ENCODE data around the gene DIP2B.

DNA sequence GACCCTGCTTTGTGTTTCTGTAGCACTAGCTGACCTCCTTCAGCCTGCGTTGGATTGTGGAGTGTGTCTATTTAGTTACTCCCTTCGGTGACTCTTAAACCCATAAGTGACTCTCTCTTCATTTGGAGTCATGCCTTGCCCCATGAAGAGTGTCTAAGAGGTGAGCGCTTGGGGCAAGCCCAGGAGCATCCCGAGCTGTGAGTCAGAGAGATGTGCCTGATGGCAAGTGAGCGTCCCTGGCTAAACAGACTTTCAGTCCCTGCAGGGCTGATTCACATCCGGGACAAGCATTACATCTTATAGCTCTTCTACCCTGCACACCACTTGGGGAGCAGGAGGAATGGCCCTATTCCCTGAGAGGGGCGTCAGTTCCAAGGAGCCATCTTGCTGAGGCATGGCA, 234.8 kb downstream of the DIP2B start:
- no peak for TF ChIP-seq POLR2A (IDR thresholded peaks at IDR 0.05)
- TF ChIP-seq, protein P1, sequence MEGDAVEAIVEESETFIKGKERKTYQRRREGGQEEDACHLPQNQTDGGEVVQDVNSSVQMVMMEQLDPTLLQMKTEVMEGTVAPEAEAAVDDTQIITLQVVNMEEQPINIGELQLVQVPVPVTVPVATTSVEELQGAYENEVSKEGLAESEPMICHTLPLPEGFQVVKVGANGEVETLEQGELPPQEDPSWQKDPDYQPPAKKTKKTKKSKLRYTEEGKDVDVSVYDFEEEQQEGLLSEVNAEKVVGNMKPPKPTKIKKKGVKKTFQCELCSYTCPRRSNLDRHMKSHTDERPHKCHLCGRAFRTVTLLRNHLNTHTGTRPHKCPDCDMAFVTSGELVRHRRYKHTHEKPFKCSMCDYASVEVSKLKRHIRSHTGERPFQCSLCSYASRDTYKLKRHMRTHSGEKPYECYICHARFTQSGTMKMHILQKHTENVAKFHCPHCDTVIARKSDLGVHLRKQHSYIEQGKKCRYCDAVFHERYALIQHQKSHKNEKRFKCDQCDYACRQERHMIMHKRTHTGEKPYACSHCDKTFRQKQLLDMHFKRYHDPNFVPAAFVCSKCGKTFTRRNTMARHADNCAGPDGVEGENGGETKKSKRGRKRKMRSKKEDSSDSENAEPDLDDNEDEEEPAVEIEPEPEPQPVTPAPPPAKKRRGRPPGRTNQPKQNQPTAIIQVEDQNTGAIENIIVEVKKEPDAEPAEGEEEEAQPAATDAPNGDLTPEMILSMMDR (IDR thresholded peaks at IDR 0.05): no peak

Measured in suprapubic skin (tissue), 3 donors.